Activated naive CD8-positive, alpha-beta T cell treated with anti-CD3 and anti-CD28 coated beads for 36 hours (primary cell): ENCODE results near the gene CPZ. TPM values are rescaled to one million over a fixed set of nuclear protein-coding genes. Genes with fewer than 3 reads are reported as not detected.

Experiments
- DNase-seq: peaks from one replicate; pipeline ENCODE4 v3.0.0; 2021
- H3K27ac Mint-ChIP-seq: one replicate; pipeline ENCODE4 v1.8.0; 2022; ENCODE audit warnings: mild to moderate bottlenecking, moderate library complexity, mixed read lengths
- H3K27me3 Mint-ChIP-seq: one replicate; pipeline ENCODE4 v1.8.0; 2022; ENCODE audit warnings: mild to moderate bottlenecking, mixed read lengths
- H3K36me3 Mint-ChIP-seq: one replicate; pipeline ENCODE4 v1.8.0; 2021; ENCODE audit warnings: mild to moderate bottlenecking, mixed read lengths
- H3K4me1 Mint-ChIP-seq: one replicate; pipeline ENCODE4 v1.8.0; 2021; ENCODE audit warnings: mixed read lengths
- H3K4me3 Mint-ChIP-seq: one replicate; pipeline ENCODE4 v1.8.0; 2022; ENCODE audit warnings: mild to moderate bottlenecking, moderate library complexity, mixed read lengths
- H3K9me3 Mint-ChIP-seq: one replicate; pipeline ENCODE4 v1.8.0; 2022; ENCODE audit warnings: mixed read lengths
- total RNA-seq, 2 experiments: library from RNA; stranded (reverse); gene quantifications; one replicate each; pipeline ENCODE4 v1.2.3, GENCODE V29; 2021

Gene CPZ
- total RNA-seq, result not detected

DNA sequence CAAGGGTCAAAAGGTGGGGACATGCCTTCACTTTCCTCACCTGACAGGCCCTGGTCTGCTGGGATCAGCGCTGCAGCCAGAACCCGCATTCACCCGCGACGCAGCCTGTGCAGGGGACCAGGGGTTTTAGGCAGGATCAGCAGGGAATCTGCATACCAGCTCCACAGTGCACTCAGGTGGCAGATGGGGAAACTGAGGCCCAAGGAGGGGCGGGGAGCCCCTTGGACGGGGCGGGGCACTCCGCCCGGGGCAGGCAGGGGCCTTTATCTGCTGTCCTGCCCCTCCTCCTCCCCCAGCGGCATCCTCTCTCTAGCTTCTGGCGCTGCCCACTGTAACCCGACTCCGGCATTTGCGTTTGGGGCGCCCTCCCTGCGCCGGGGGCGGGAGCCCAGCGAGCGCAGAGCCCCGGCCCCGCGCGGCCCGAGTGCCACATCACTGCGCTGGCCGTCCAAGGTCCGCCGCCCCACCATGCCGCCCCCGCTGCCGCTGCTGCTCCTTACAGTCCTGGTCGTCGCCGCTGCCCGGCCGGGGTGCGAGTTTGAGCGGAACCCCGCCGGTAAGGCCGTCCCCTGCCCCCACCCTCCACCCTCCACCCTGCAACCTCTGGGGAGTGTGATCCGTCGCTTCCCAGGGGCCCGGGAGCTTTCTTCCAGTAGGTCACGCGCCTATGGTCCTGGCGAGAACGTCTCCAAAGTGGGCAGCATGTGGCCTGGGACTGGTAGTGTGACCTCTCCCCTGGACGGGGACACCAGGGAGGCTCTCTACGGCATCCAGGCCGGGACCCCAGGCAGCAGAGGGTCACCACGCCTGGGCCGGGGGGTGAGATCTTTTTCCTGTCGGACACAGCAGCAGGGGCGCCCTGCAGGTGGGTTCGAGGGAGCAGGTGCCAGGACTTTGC, at the start of gene CPZ:
Gene CPZ (plus strand): TSS at position 400 of the 898 bp plus-strand sequence. CDS start 69 bp downstream, at position 469.
- H3K9me3 Mint-ChIP-seq, result no peaks in the 10 kb centered on the region
- no peaks in the 10 kb centered on the region for H3K4me1 Mint-ChIP-seq
- peaks cover 35% of the 10 kb centered on the region for H3K27me3 Mint-ChIP-seq
- no peaks in the 10 kb centered on the region for H3K36me3 Mint-ChIP-seq
- H3K4me3 Mint-ChIP-seq, result no peak within 1 kb of the TSS
- DNase-seq, result no peak
- no peak within 1 kb of the TSS for H3K27ac Mint-ChIP-seq

- H3K4me3 Mint-ChIP-seq, result no peak overlapping the region
- H3K9me3 Mint-ChIP-seq, result no peaks in the 10 kb centered on the region
- no peak overlapping the region for H3K27ac Mint-ChIP-seq
- DNase-seq, result no peak
- no peaks in the 10 kb centered on the region for H3K36me3 Mint-ChIP-seq
- H3K4me1 Mint-ChIP-seq, result no peaks in the 10 kb centered on the region
- H3K27me3 Mint-ChIP-seq, result no peaks in the 10 kb centered on the region
These were observed 49.6 kb upstream of the CPZ start for GRCh38 chr4:8542776-8543525.

DNA sequence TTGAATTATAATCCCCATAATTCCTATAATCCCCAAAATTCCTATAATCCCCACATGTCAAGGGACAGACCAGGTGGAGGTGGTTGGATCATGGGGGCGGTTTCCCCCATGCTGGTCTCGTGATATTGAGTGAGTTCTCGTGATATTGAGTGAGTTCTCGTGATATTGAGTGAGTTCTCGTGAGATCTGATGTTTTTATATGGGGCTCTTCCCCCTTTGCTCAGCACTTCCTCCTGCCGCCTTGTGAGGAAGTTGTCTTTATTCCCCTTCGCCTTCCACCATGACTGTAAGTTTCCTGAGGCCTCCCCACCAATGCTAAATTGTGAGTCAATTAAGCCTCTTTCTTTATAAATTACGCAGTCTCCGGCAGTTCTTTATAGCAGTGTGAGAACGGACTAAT, 48.9 kb upstream of the CPZ start:
- Mint-ChIP-seq H3K27me3 (no peaks in the 10 kb centered on the region), H3K36me3 (no peaks in the 10 kb centered on the region), H3K27ac (no peak overlapping the region), H3K4me3 (no peak overlapping the region), H3K4me1 (no peaks in the 10 kb centered on the region), H3K9me3 (no peaks in the 10 kb centered on the region)
- no peak for DNase-seq

DNA sequence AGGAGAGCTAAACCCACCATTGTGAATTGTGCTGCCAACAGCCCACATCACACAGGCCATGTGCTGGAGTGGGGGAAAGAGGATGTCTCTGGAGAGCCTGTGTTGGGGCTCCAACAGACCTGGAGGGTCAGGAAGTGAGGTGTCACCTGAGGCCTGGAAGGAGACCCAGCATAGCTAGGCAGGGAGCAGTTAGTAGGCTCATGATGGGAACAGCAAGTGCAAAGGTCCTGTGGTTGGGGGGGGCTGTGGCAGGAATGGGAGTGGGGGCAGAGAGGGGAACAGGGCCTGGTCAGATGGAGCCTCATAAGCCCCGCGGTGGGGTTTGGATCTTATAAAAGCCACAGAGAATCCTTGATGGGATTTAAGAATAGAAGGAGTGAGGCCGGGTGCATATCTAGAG, 48.3 kb upstream of the CPZ start:
- Mint-ChIP-seq H3K4me3 (no peak overlapping the region), H3K36me3 (no peaks in the 10 kb centered on the region), H3K4me1 (no peaks in the 10 kb centered on the region), H3K27ac (no peak overlapping the region), H3K27me3 (no peaks in the 10 kb centered on the region), H3K9me3 (no peaks in the 10 kb centered on the region)
- no peak for DNase-seq

GRCh38 chr4:8544741-8545438, 47.7 kb upstream of the CPZ start:
- no peaks in the 10 kb centered on the region for H3K36me3 Mint-ChIP-seq
- H3K4me3 Mint-ChIP-seq, result no peak overlapping the region

GRCh38 chr4:8545439-8545765, 47.2 kb upstream of the CPZ start:
- H3K4me1 Mint-ChIP-seq, result no peaks in the 10 kb centered on the region
- H3K27ac Mint-ChIP-seq, result no peak overlapping the region
- no peaks in the 10 kb centered on the region for H3K27me3 Mint-ChIP-seq
- no peaks in the 10 kb centered on the region for H3K9me3 Mint-ChIP-seq
- H3K4me3 Mint-ChIP-seq, result no peak overlapping the region
- no peak for DNase-seq
- no peaks in the 10 kb centered on the region for H3K36me3 Mint-ChIP-seq

More at GRCh38 chr4:8544741-8545438, 47.7 kb upstream of the CPZ start:
- no peak for DNase-seq
- Mint-ChIP-seq H3K9me3 (no peaks in the 10 kb centered on the region), H3K27me3 (no peaks in the 10 kb centered on the region), H3K4me1 (no peaks in the 10 kb centered on the region), H3K27ac (no peak overlapping the region)

GRCh38 chr4:8546766-8547107, 45.8 kb upstream of the CPZ start:
- Mint-ChIP-seq H3K27me3 (no peaks in the 10 kb centered on the region), H3K4me3 (no peak overlapping the region), H3K4me1 (no peaks in the 10 kb centered on the region), H3K36me3 (no peaks in the 10 kb centered on the region), H3K9me3 (no peaks in the 10 kb centered on the region), H3K27ac (no peak overlapping the region)
- no peak for DNase-seq

- DNase-seq, result no peak
- Mint-ChIP-seq H3K27ac (no peak overlapping the region), H3K4me1 (no peaks in the 10 kb centered on the region), H3K27me3 (no peaks in the 10 kb centered on the region), H3K9me3 (no peaks in the 10 kb centered on the region), H3K36me3 (no peaks in the 10 kb centered on the region), H3K4me3 (no peak overlapping the region)
These were observed 45.3 kb upstream of the CPZ start for GRCh38 chr4:8547108-8547911.

GRCh38 chr4:8547912-8548730, 44.4 kb upstream of the CPZ start:
- H3K36me3 Mint-ChIP-seq, result no peaks in the 10 kb centered on the region
- no peaks in the 10 kb centered on the region for H3K4me1 Mint-ChIP-seq
- H3K27me3 Mint-ChIP-seq, result no peaks in the 10 kb centered on the region
- H3K9me3 Mint-ChIP-seq, result no peaks in the 10 kb centered on the region
- no peak overlapping the region for H3K4me3 Mint-ChIP-seq
- no peak for DNase-seq
- H3K27ac Mint-ChIP-seq, result no peak overlapping the region

- DNase-seq, result no peak
- Mint-ChIP-seq H3K4me3 (no peak overlapping the region), H3K27me3 (no peaks in the 10 kb centered on the region), H3K4me1 (no peaks in the 10 kb centered on the region), H3K36me3 (no peaks in the 10 kb centered on the region), H3K27ac (no peak overlapping the region), H3K9me3 (no peaks in the 10 kb centered on the region)
These were observed 43.7 kb upstream of the CPZ start for GRCh38 chr4:8548731-8549351.

- no peak for DNase-seq
- Mint-ChIP-seq H3K27ac (no peak overlapping the region), H3K36me3 (no peaks in the 10 kb centered on the region), H3K4me1 (no peaks in the 10 kb centered on the region), H3K9me3 (no peaks in the 10 kb centered on the region), H3K27me3 (no peaks in the 10 kb centered on the region), H3K4me3 (no peak overlapping the region)
These were observed 43.1 kb upstream of the CPZ start for GRCh38 chr4:8549352-8549931.

DNA sequence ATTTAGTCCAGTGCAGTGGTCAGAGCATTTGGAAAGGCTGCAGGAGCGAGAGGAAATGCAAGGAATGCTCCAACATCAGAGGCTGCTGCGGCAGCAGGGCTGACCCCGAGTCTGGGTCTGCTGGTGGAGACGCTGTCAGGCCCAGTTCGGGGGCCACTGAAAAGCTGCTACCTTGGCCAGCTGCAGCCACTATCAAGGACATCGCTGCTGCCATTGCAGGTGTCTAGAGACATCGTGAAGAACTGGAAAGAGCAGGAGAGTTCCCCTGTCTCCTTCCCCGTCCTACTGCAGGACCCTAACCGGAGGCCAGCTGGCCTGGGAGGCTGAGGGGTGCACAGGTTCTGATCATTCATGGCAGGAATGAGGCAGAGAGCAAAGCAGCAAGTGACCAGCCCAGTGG, 41.9 kb upstream of the CPZ start:
- Mint-ChIP-seq H3K4me3 (no peak overlapping the region), H3K9me3 (no peaks in the 10 kb centered on the region), H3K36me3 (no peaks in the 10 kb centered on the region), H3K4me1 (no peaks in the 10 kb centered on the region), H3K27ac (no peak overlapping the region), H3K27me3 (no peaks in the 10 kb centered on the region)
- no peak for DNase-seq

- H3K9me3 Mint-ChIP-seq, result no peaks in the 10 kb centered on the region
- no peak overlapping the region for H3K4me3 Mint-ChIP-seq
- no peaks in the 10 kb centered on the region for H3K4me1 Mint-ChIP-seq
- no peaks in the 10 kb centered on the region for H3K27me3 Mint-ChIP-seq
- no peaks in the 10 kb centered on the region for H3K36me3 Mint-ChIP-seq
- H3K27ac Mint-ChIP-seq, result no peak overlapping the region
- no peak for DNase-seq
These were observed 40.5 kb upstream of the CPZ start for GRCh38 chr4:8552024-8552423.
